ENCODE data around the gene C11orf91. TPM values are rescaled to one million over a fixed set of nuclear protein-coding genes. Genes with fewer than 3 reads are reported as not detected.
"Not testable (repeated sequence)": the region's sequence is repeated elsewhere in the genome, so short reads cannot be mapped to it uniquely, and the experiment has no call there.

The C11orf91 gene
- total RNA-seq, 4 donors from 2014 or later = not detected

- WGBS, 2 donors (ENCODE audit: low coverage in 1 of 2) = 63 to 81% methylated on average over 4 of the region's 4 CpGs
- no peak for ATAC-seq
- Histone ChIP-seq H3K4me1 (peaks cover 2 to 42% (median 7%) of the 10 kb centered on the region in 3 donors), H3K4me3 (no peak overlapping the region), H3K36me3 (peaks cover 11 to 93% of the 10 kb centered on the region in 2 donors), H3K9me3 (no peaks in the 10 kb centered on the region), H3K27me3 (no peaks in the 10 kb centered on the region), H3K27ac (no peak overlapping the region)
- TF ChIP-seq POLR2AphosphoS5 (IDR thresholded peaks at IDR 0.05) = no peak
- no peak for TF ChIP-seq EP300 (IDR thresholded peaks at IDR 0.05)
These were observed 13.3 kb upstream of the C11orf91 start for GRCh38 chr11:33713856-33714398.

GRCh38 chr11:33713151-33713855 is 12.7 kb upstream of the C11orf91 start:
- Histone ChIP-seq H3K4me1 (peaks cover 2 to 47% (median 7%) of the 10 kb centered on the region in 3 donors), H3K27me3 (no peaks in the 10 kb centered on the region), H3K9me3 (no peaks in the 10 kb centered on the region), H3K27ac (no peak overlapping the region), H3K4me3 (no peak overlapping the region), H3K36me3 (peaks cover 11 to 93% of the 10 kb centered on the region in 2 donors)
- TF ChIP-seq EP300 (IDR thresholded peaks at IDR 0.05) (no peak), POLR2AphosphoS5 (IDR thresholded peaks at IDR 0.05) (no peak), POLR2A (IDR thresholded peaks at IDR 0.05) (no peak)
- TF ChIP-seq, protein P1, sequence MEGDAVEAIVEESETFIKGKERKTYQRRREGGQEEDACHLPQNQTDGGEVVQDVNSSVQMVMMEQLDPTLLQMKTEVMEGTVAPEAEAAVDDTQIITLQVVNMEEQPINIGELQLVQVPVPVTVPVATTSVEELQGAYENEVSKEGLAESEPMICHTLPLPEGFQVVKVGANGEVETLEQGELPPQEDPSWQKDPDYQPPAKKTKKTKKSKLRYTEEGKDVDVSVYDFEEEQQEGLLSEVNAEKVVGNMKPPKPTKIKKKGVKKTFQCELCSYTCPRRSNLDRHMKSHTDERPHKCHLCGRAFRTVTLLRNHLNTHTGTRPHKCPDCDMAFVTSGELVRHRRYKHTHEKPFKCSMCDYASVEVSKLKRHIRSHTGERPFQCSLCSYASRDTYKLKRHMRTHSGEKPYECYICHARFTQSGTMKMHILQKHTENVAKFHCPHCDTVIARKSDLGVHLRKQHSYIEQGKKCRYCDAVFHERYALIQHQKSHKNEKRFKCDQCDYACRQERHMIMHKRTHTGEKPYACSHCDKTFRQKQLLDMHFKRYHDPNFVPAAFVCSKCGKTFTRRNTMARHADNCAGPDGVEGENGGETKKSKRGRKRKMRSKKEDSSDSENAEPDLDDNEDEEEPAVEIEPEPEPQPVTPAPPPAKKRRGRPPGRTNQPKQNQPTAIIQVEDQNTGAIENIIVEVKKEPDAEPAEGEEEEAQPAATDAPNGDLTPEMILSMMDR (IDR thresholded peaks at IDR 0.05) = no peak
- 63 to 77% methylated on average over 5 of the region's 5 CpGs for WGBS, 2 donors (ENCODE audit: low coverage in 1 of 2)
- ATAC-seq = no peak

GRCh38 chr11:33712436-33712835 is 11.8 kb upstream of the C11orf91 start:
- Histone ChIP-seq H3K27me3 (no peaks in the 10 kb centered on the region), H3K4me1 (peaks cover 2 to 51% (median 7%) of the 10 kb centered on the region in 3 donors), H3K27ac (no peak overlapping the region), H3K36me3 (peaks cover 11 to 92% of the 10 kb centered on the region in 2 donors), H3K9me3 (no peaks in the 10 kb centered on the region), H3K4me3 (no peak overlapping the region)
- no peak for ATAC-seq
- WGBS, 2 donors (ENCODE audit: low coverage in 1 of 2) = 67 to 73% methylated on average over 2 to 3 of the region's 3 CpGs
- TF ChIP-seq, protein P1 (IDR thresholded peaks at IDR 0.05) = no peak
- TF ChIP-seq EP300 (IDR thresholded peaks at IDR 0.05) (no peak), POLR2AphosphoS5 (IDR thresholded peaks at IDR 0.05) (no peak), POLR2A (IDR thresholded peaks at IDR 0.05) (no peak)

GRCh38 chr11:33709466-33709865 is 8.8 kb upstream of the C11orf91 start:
- WGBS, 2 donors (ENCODE audit: low coverage in 1 of 2) = 36 to 69% methylated on average over 1 to 3 of the region's 3 CpGs
- Histone ChIP-seq H3K9me3 (no peaks in the 10 kb centered on the region), H3K27ac (no peak overlapping the region), H3K27me3 (no peaks in the 10 kb centered on the region), H3K4me1 (peaks cover 0 to 47% (median 5%) of the 10 kb centered on the region in 3 donors), H3K36me3 (peaks cover 11 to 84% of the 10 kb centered on the region in 2 donors), H3K4me3 (no peak overlapping the region)
- TF ChIP-seq, protein P1 (IDR thresholded peaks at IDR 0.05) = no peak
- TF ChIP-seq POLR2AphosphoS5 (IDR thresholded peaks at IDR 0.05) = no peak
- TF ChIP-seq EP300 (IDR thresholded peaks at IDR 0.05) = no peak
- no peak for TF ChIP-seq POLR2A (IDR thresholded peaks at IDR 0.05)
- no peak for ATAC-seq

DNA sequence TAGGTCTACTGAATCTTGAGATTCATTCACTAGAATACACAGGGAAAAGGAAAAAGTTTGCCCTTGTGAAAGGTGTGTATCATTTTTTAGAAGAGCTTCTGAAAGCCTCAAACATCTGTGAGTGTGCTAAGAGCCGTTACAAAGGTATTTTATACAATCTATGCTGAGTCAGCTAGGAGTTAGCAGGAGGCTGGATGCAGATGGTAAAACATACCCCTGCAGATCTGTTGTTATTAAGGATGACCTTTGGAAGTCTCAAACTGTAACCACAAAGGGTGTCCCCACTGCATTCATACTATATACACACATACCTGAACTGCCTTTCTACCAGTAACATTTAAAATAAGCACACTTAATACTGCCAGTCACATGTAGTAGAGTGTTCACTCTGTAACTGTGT is 8.4 kb upstream of the C11orf91 start:
- TF ChIP-seq, protein P1 (IDR thresholded peaks at IDR 0.05) = no peak
- TF ChIP-seq POLR2AphosphoS5 (IDR thresholded peaks at IDR 0.05) (no peak), EP300 (IDR thresholded peaks at IDR 0.05) (no peak), POLR2A (IDR thresholded peaks at IDR 0.05) (no peak)
- Histone ChIP-seq H3K27ac (no peak overlapping the region), H3K9me3 (no peaks in the 10 kb centered on the region), H3K4me1 (peaks cover 0 to 51% (median 5%) of the 10 kb centered on the region in 3 donors), H3K36me3 (peaks cover 11 to 79% of the 10 kb centered on the region in 2 donors), H3K4me3 (no peak overlapping the region), H3K27me3 (no peaks in the 10 kb centered on the region)
- ATAC-seq = no peak
- 69 to 80% methylated on average over 1 of the region's 1 CpG for WGBS, 2 donors (ENCODE audit: low coverage in 1 of 2)

DNA sequence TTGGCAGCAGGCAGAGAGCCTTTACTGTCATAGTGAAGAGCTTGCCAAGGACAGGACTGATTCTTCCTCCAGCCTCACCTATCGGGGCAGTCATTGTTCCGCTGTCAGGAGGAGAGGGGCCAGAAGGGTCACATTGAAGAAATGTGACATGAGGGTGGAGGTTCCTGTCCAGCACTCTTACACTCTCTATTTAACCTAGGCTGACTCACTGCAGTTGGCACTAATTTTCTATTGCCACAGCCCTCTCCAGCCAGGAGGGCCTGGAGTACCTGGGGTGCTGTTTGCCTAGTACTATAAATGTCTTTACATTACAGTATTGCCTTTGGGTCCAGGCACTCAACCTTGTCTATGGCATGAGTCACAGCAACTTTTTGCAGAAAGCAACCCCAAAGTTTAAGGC is 7.2 kb upstream of the C11orf91 start:
- peak; percentile 29 for ATAC-seq
- no CpG with 5 or more reads among the region's 2 CpGs for WGBS, 2 donors (ENCODE audit: low coverage in 1 of 2)
- not testable (repeated sequence) for H3K9me3 ChIP-seq, H3K27me3 ChIP-seq, H3K4me3 ChIP-seq
- H3K36me3 ChIP-seq = peaks cover 11 to 67% of the 10 kb centered on the region in 2 donors
- peaks cover 0 to 55% (median 5%) of the 10 kb centered on the region in 3 donors for H3K4me1 ChIP-seq
- peak overlapping the region in 2 of 4 donors; percentile 34 to 79 for H3K27ac ChIP-seq
